ENCODE data around the gene SBSN.
A peak's percentile ranks its signal among the peaks of the same experiment; 100 is the strongest.

The SBSN gene

GRCh38 chr19:35528218-35529038 lies at the start of gene SBSN:
Gene SBSN (minus strand): TSS chr19:35528311. CDS start chr19:35528281, 30 bp downstream.
- no peak for DNase-seq (ENCODE audit: low read depth)

GRCh38 chr19:35571406-35571965 lies 43.4 kb upstream of the SBSN start:
- DNase-seq (ENCODE audit: low read depth) = no peak

GRCh38 chr19:35569281-35569781 lies 41.2 kb upstream of the SBSN start:
- no peak for DNase-seq (ENCODE audit: low read depth)

GRCh38 chr19:35566738-35567137 lies 38.6 kb upstream of the SBSN start:
- DNase-seq (ENCODE audit: low read depth) = no peak

DNA sequence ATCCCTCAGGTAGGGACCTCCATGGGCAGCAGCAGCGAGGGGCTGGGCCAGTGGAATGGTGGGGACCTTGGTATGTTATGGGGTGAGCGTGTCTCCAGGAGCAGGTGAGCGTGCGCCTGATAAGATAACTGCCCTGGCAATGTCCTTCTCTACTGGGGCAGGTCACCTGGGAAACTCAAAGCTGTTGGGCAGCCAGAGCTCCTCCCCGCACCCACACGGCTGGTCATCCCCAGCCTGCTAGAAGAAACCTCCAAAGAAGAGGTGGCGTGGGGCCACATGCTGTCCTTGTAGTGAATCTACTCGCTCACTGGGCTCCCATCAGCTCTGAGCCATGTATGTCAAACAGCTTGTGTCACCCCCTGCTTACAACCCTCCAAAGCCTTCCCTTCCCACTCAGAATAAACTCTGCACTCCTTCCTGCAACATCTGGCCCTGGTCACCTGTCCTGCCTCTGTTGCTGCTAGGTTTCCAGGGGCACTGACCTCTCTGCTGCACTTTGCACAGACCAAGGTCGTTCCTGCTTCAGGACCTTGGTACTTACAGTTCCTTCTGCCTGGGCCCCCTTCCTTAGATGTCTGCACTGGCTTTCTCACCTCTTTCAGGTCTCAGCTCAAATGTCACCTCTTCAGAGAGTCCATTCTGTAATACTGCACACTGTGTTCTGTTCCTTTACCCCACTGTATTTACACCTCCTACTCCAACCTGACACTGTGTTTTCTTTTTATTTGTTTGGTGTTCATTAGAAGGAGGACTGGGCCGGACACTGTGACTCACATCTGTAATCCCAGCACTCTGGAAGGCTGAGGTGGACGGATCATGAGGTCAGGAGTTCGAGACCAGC lies 37.1 kb upstream of the SBSN start:
- DNase-seq (ENCODE audit: low read depth) = no peak

- no peak for DNase-seq (ENCODE audit: low read depth)
These were observed 35.2 kb upstream of the SBSN start, which contains the start of gene ATP4A for GRCh38 chr19:35563207-35563829. Gene ATP4A (minus strand): TSS chr19:35563658. CDS start chr19:35563629, 29 bp downstream.

- no peak for DNase-seq (ENCODE audit: low read depth)
These were observed 34.7 kb upstream of the SBSN start for GRCh38 chr19:35562776-35563175.

DNA sequence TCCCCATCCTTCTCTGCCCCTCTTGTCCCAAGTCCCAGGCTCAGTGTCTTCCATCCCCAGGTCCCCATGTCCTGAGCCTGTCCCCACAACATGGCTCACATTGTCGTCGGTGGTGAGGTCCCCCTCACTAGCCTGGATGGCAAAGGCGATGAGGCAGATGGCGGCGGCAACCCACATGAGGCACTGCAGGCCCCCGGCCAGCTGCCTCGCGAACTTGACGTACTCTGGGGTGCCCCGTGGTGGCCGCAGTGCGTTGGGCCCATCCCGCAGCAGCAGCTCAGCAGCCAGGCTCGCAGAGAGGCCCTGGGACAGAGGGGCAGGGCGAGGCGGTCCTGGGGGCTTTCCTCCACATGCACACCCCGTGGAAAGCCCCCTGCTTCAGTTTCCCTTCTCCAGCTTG lies 34.2 kb upstream of the SBSN start:
- DNase-seq (ENCODE audit: low read depth) = no peak

DNA sequence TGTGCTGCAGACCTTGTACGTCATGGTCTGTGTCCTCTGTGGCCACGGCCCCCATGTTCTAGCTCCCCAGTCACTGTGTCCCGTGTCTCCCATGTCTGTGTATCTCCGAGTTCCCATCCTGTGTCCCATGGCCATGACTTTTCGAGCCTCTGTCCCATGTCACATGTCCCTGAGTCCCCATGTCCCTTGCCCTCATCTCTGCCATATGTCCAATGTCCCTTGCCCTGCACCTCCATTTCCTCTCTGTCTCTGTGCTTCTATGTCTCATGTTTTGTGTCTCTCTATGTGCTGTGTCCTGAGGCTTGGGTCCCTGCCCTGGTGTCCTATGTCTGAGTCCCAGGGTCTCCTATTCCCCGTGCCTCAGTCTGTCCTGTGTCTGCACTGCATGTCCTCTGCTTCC lies 33.3 kb upstream of the SBSN start:
- no peak for DNase-seq (ENCODE audit: low read depth)

DNA sequence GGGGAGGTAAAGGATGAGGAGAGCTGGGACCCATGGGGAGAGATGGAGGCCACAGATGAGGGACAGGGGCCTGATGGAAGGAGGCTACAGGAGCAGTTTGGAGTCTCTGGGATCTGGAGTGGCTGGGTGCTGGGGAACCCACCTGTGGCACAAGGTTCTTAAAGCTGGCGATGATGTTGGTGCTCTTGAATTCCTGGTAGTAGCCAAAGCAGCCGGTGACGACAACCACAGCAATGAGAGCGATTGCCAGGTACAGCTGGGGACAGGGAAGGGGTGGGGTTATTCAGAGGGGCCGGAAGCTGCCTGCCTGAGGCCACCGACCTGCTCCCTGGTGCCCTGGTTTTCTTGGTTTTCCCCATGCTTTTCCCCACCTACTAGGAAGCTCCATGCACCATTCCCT lies 32.6 kb upstream of the SBSN start:
- no peak for DNase-seq (ENCODE audit: low read depth)

DNA sequence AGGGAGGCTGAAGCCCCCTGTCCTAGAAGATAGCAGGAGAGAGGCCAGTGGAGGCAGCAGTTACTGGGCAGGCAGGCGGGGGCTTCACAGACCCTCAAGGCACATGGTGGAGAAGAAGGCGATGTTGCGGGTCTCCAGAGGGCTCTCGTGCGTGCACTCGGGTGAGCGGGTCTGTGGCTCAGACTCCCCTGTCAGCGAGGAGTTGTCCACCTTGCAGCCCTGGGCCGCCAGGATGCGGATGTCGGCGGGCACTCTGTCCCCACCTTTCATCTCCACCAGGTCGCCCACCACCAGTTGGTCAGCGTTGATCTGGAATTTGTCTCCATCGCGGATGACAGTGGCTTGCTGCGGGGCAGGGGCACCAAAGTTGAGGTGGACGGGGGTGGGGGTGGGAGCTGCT lies 32.2 kb upstream of the SBSN start:
- no peak for DNase-seq (ENCODE audit: low read depth)

- no peak for DNase-seq (ENCODE audit: low read depth)
These were observed 31.7 kb upstream of the SBSN start for GRCh38 chr19:35559781-35560180.

GRCh38 chr19:35559281-35559659 lies 31.2 kb upstream of the SBSN start:
- no peak for DNase-seq (ENCODE audit: low read depth)

DNA sequence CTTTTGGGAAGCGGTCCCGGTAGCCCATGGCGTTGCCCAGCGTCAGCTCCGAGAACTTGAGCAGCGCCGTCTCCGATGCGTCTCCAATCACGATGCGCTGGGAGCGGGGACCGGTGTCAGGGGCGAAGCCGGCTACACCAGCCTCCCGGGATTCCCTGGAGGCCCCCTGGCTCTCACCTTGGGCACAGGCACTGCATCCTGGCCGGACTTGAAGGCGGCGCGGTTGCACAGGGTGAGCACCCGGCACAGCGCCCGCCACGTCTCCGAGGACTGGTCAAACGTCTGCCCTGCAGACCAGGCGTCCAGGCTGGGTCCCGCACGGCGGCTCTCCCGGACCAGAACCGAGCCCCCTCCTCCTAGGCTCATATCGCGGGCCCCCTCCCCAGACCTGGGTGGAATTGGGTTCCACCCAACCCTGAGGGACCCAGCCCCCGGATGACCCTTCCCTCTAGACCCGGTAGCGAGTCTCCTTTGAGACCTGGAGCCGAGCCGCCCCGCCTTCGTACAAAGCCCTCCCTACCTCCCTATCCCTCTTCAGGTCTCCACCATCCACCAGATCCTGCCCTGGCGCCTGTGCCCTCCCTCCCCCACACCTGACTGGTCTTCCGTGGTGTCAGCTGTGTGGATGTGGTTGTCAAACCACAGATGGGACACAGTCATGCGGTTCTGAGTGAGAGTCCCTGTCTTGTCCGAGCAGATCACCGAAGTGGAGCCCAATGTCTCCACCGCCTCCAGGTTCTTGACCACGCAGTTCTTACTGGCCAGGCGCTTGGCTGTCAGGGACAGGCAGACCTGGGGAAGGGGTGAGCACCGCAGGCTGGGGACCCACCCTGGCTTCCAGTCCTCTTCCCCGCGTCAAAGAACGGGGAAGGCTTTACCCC lies 30.5 kb upstream of the SBSN start:
- DNase-seq (ENCODE audit: low read depth) = no peak

DNA sequence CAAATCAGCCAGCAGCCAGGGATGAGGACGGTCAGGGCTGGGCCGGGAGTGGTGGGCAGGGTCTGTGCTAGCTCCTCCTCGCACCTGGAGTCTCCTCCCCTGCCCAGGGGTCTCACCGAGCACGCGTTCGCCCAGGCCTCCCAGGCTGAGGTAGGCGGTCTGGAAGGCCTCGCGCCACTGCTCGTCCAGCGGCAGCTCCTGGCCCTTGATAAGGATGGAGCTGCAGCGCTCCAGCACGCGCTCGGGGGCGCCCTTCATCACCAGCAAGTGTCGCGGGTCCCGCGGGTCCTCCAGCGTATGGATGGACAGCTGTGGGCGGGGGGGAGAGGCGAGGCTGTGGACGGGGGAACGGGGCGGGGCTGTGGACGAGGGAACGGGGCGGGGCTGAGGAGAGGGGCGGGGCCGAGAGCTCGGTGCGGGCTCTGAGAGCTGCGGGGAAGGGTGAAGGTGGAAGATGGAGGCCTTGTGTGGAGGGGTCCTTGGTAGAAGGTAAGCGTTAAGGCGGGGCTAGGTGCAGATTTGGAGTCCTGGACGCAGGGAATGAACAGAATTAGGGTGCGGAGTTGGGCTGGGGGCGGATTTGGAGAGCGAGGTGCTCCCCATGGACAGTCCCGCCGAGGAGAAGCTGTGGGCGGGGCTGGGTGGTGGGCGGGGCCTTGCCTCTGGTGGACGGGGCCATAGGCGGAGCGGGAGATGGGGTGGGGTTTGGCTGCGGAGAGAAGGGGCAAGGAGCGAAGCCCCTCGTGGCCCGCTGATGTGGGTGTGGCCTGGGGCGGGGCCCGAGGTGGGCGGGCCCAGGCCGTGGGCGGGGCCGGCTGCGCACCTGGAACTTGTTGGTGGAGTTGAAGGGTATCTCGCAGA lies 29.7 kb upstream of the SBSN start:
- peak; percentile 34 for DNase-seq (ENCODE audit: low read depth)

DNA sequence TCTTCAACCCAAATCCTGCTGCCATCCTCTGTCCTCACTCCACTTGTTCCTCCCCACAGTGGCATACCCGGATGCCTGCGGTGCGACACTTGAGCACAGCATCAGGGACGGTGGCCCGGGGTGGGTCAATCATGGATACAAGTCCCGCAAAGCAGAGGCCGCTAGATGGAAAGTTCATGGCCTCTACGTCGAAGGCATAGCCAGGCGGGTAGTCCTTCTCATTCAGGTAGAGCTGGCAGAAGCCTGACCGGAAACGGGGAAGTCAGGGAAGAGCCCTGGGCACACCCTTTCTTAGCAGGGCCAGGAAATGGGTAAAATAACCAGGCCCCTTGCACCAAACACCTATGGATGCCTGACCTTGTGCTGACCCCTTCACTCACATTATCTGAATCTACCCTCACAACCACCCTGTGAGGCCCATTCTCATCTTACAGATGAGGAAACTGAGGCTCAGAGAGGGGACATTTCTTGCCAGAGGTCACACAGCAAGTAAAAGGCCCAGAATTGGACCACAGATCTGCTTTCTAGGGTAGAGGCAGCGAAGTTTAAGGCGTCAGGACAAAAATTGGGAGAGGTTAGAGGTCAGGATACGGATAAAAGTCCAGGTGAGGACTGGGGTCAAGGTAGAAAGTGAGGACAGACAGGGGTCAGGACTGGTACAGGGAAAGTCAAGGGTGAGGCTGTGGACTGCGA lies 28.9 kb upstream of the SBSN start:
- DNase-seq (ENCODE audit: low read depth) = no peak

- no peak for DNase-seq (ENCODE audit: low read depth)
These were observed 28.0 kb upstream of the SBSN start for GRCh38 chr19:35556025-35556590.

DNA sequence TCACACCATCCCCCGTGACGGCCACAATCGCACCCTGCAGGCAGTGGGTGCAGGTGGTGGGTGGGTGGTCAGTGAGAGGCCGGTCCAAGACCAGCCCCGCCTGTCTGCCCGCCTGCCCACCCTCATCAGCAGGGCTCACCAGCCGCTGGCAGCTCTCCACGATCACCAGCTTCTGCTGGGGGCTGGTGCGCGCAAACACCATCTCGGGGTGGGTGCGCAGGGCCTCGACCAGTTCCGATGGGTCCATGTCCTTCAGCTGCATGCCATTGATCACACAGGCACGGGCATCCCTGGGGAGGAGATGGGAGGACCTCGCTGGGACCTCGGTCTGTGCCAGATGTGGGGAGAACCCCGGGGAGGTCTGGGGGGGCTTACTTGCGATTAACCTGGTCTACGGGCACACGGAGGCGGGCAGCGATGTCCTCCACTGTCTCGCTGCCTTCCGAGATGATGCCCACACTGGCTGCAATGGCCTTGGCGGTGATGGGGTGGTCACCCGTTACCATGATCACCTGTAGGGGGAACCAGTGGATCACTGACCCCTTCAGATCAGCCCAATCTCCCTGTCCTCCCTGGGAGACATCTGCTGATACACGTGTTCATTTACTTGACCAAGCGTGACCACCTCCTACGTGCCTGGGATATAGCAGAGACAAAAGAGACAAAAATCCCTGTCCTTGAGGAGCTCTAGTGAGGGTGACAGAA lies 27.3 kb upstream of the SBSN start:
- no peak for DNase-seq (ENCODE audit: low read depth)

- no peak for DNase-seq (ENCODE audit: low read depth)
These were observed 26.0 kb upstream of the SBSN start for GRCh38 chr19:35554076-35554475.
